IMR-90 (cell line): ENCODE data around the gene PKN3. TPM values are rescaled to one million over a fixed set of nuclear protein-coding genes. Genes with fewer than 3 reads are reported as not detected.

Experiments
- ATAC-seq: fragments of 200-7000 bp; cut with Tn5 transposase; 2 replicates; pipeline ENCODE4 v1.9.1; 2020; ENCODE audit warnings: low read depth, mild to moderate bottlenecking, moderate library complexity
- BruUV-seq: library from RNA; stranded (reverse); fragments of 400-500 nt; replicated peaks from 2 replicates; lab custom pipeline; 2021; lab: Mats Ljungman, UMichigan
- CTCF ChIA-PET: fragments of 300-600 bp; formaldehyde crosslinking; extraction: SDS; loops from one replicate; lab custom pipeline; 2021; ENCODE audit warnings: antibody characterized with exemption; lab: Yijun Ruan, JAX
- POLR2A ChIA-PET: fragments of 300-600 bp; sonication (Branson Sonifier 250); formaldehyde crosslinking; loops from one replicate; lab custom pipeline; 2022; ENCODE audit warnings: antibody characterized with exemption; ENCODE audit not compliant: unreplicated experiment; lab: Charles Lee
- DNase-seq: peaks from one replicate; pipeline ENCODE4 v3.0.0; 2013
- H2AFZ ChIP-seq: replicated peaks from 2 replicates; pipeline ENCODE3; 2013; ENCODE audit warnings: low read length, mild to moderate bottlenecking; ENCODE audit not compliant: poor library complexity
- H2AK5ac ChIP-seq: 2 replicates; pipeline ENCODE4 v1.6.1; 2013; ENCODE audit warnings: low read depth, low read length, inconsistent platforms
- H2AK9ac ChIP-seq: replicated peaks from 2 replicates; pipeline ENCODE3; 2013; ENCODE audit warnings: mild to moderate bottlenecking, low read depth, low read length, moderate library complexity; ENCODE audit not compliant: poor library complexity
- H2BK120ac ChIP-seq: 2 replicates; pipeline ENCODE4 v1.6.1; 2013; ENCODE audit warnings: low read depth, low read length, inconsistent platforms
- H2BK15ac ChIP-seq: 3 replicates; pipeline ENCODE4 v1.6.1; 2013; ENCODE audit warnings: low read depth, low read length, inconsistent platforms
- H2BK20ac ChIP-seq: 2 replicates; pipeline ENCODE4 v1.6.1; 2013; ENCODE audit warnings: low read depth, mild to moderate bottlenecking, inconsistent platforms, low read length, moderate library complexity
- H2BK5ac ChIP-seq: 2 replicates; pipeline ENCODE4 v1.6.1; 2013; ENCODE audit warnings: mild to moderate bottlenecking, low read depth, low read length, inconsistent platforms; ENCODE audit not compliant: poor library complexity, severe bottlenecking
- H3K14ac ChIP-seq: replicated peaks from 2 replicates; pipeline ENCODE4 v1.6.1; 2013; ENCODE audit warnings: low read depth, low read length, inconsistent platforms
- H3K18ac ChIP-seq: 2 replicates; pipeline ENCODE4 v1.6.1; 2013; ENCODE audit warnings: low read depth, low read length, control low read depth
- H3K23ac ChIP-seq: 2 replicates; pipeline ENCODE4 v1.6.1; 2013; ENCODE audit warnings: low read depth, low read length, inconsistent platforms
- H3K27ac ChIP-seq: 2 replicates; pipeline ENCODE4 v1.5.1; 2013; ENCODE audit warnings: mild to moderate bottlenecking, control low read depth, low read length; ENCODE audit not compliant: insufficient read depth
- H3K27me3 ChIP-seq: 2 replicates; pipeline ENCODE4 v1.6.1; 2013; ENCODE audit warnings: low read length; ENCODE audit not compliant: control insufficient read depth, insufficient read depth
- H3K36me3 ChIP-seq: 2 replicates; pipeline ENCODE4 v1.6.1; 2013; ENCODE audit warnings: low read length, mixed read lengths; ENCODE audit not compliant: control insufficient read depth, insufficient read depth
- H3K4ac ChIP-seq: 2 replicates; pipeline ENCODE4 v1.6.1; 2013; ENCODE audit warnings: low read depth, low read length, inconsistent platforms
- H3K4me1 ChIP-seq: 2 replicates; pipeline ENCODE4 v1.6.1; 2013; ENCODE audit warnings: low read length, mixed read lengths; ENCODE audit not compliant: control insufficient read depth, insufficient read depth
- H3K4me2 ChIP-seq: 2 replicates; pipeline ENCODE4 v1.6.1; 2013; ENCODE audit warnings: low read depth, mild to moderate bottlenecking, control low read depth, low read length, moderate library complexity
- H3K4me3 ChIP-seq: 2 replicates; pipeline ENCODE4 v1.5.1; 2013; ENCODE audit warnings: low read depth, mild to moderate bottlenecking, control low read depth, low read length, moderate library complexity; ENCODE audit not compliant: insufficient read depth
- H3K56ac ChIP-seq: 2 replicates; pipeline ENCODE4 v1.6.1; 2013; ENCODE audit warnings: low read length, inconsistent platforms; ENCODE audit not compliant: insufficient read depth; ENCODE audit errors: extremely low read depth
- H3K79me1 ChIP-seq, 2 experiments: 2 replicates each; pipeline ENCODE4 v1.6.1; 2013; ENCODE audit warnings: low read length in 2 of 2, inconsistent platforms in 1 of 2, low read depth in 1 of 2
- H3K9ac ChIP-seq: 2 replicates; pipeline ENCODE4 v1.6.1; 2013; ENCODE audit warnings: low read depth, low read length, control low read depth
- H3K9me1 ChIP-seq: 2 replicates; pipeline ENCODE4 v1.6.1; 2013; ENCODE audit warnings: low read length, inconsistent platforms; ENCODE audit not compliant: insufficient read depth
- H3K9me3 ChIP-seq: 2 replicates; pipeline ENCODE4 v1.6.1; 2013; ENCODE audit warnings: low read length; ENCODE audit not compliant: control insufficient read depth, insufficient read depth
- H4K20me1 ChIP-seq: 2 replicates; pipeline ENCODE4 v1.6.1; 2013; ENCODE audit warnings: low read length, inconsistent platforms; ENCODE audit not compliant: insufficient read depth
- H4K5ac ChIP-seq: 2 replicates; pipeline ENCODE4 v1.6.1; 2013; ENCODE audit warnings: mild to moderate bottlenecking, low read depth, low read length, control low read depth
- H4K8ac ChIP-seq, 2 experiments: 2 replicates each; pipeline ENCODE4 v1.6.1; 2013; ENCODE audit warnings: low read depth in 2 of 2, low read length in 2 of 2, control low read depth in 1 of 2, inconsistent platforms in 1 of 2
- H4K91ac ChIP-seq: 2 replicates; pipeline ENCODE4 v1.6.1; 2013; ENCODE audit warnings: low read depth, low read length, inconsistent platforms; ENCODE audit not compliant: insufficient read depth
- RAD21 ChIP-seq: IDR thresholded peaks from 2 replicates; pipeline ENCODE4 v1.6.1; 2012; ENCODE audit warnings: low read length, improper control_type of control experiment
- WGBS, 2 experiments: methylation state at CpG; one replicate each; pipeline versions ENCODE4 v1.1.5 to v1.1.7; 2013; ENCODE audit warnings: missing lambda C conversion rate in 2 of 2; ENCODE audit not compliant: insufficient read length in 1 of 2; ENCODE audit errors: extremely low coverage in 2 of 2; 5-methylcytosine and 5-hydroxymethylcytosine counted together
- dilution Hi-C: fragments of 300-500 bp; cut with HindIII; formaldehyde crosslinking; loops from one replicate; pipeline ENCODE4 v1.14.3; 2018; ENCODE audit warnings: low sequenced_read_pairs; ENCODE audit not compliant: unreplicated experiment
- in situ Hi-C: fragments of 300-500 bp; cut with MboI; formaldehyde crosslinking; loops from 3 replicates; pipeline ENCODE4 v1.14.3; 2019; ENCODE audit warnings: low sequenced_read_pairs, inconsistent platforms, mixed read lengths
- intact Hi-C: fragments of 100-400 bp; cut with micrococcal nuclease; formaldehyde crosslinking; loops from 2 replicates; pipeline ENCODE4 v1.10.0; 2022
- polyA plus RNA-seq, 3 experiments: library from polyadenylated mRNA; depleted of rRNA; stranded (reverse); fragments of >200 nt; gene quantifications; 2 replicates each; pipeline ENCODE4 v1.2.3, GENCODE V29; 2012; ENCODE audit warnings: low replicate concordance in 1 of 3
- total RNA-seq: library from RNA; depleted of rRNA; stranded (reverse); fragments of >200 nt; gene quantifications from 2 replicates; pipeline ENCODE4 v1.2.3, GENCODE V29; 2012

Gene PKN3
- total and polyA plus RNA-seq, 2 of the 4 experiments (the other 2 are of a cell fraction): 1.6 to 3.8 TPM

- no peaks in the 10 kb centered on the region for H3K9me3 ChIP-seq
- H3K18ac ChIP-seq: no peak overlapping the region
- H2AFZ ChIP-seq: no peak overlapping the region
- H2BK20ac ChIP-seq: no peak overlapping the region
- no peaks in the 10 kb centered on the region for H3K27me3 ChIP-seq
- no peak overlapping the region for H3K4me2 ChIP-seq
- H4K91ac ChIP-seq: no peak overlapping the region
- BruUV-seq: no TSS peak
- H3K4me3 ChIP-seq: no peak overlapping the region
- ChIA-PET CTCF (no interaction called here), POLR2A (no interaction called here)
- peaks cover 3 to 15% of the 10 kb centered on the region in 2 experiments for H3K79me1 ChIP-seq
- 97% methylated on average over 7 of the region's 30 CpGs; no CpG with 5 or more reads in 1 of the 2 experiments for WGBS, 2 experiments
- no peak overlapping the region for H3K9ac ChIP-seq
- dilution Hi-C loops: no loop called here
- in situ Hi-C loops: no loop called here
- H3K36me3 ChIP-seq: peaks cover 3% of the 10 kb centered on the region
- no peak overlapping the region for H2BK5ac ChIP-seq
- H3K9me1 ChIP-seq: peaks cover 9% of the 10 kb centered on the region
- no peak overlapping the region for H2AK9ac ChIP-seq
- H3K14ac ChIP-seq: no peak overlapping the region
- no peak overlapping the region for H4K8ac ChIP-seq
- no peak overlapping the region for H3K4ac ChIP-seq
- no peak overlapping the region for H2BK120ac ChIP-seq
- no peak overlapping the region for H3K27ac ChIP-seq
- H2AK5ac ChIP-seq: no peak overlapping the region
- no peak for TF ChIP-seq RAD21
- peaks cover 4% of the 10 kb centered on the region; the same call in 1 of the 2 replicates for H3K4me1 ChIP-seq
- H2BK15ac ChIP-seq: no peak overlapping the region
- no peak overlapping the region for H3K56ac ChIP-seq
- no peak for DNase-seq
- no peak overlapping the region for H3K23ac ChIP-seq
- ATAC-seq: no peak
- no peaks in the 10 kb centered on the region for H4K20me1 ChIP-seq
- H4K5ac ChIP-seq: no peak overlapping the region
- intact Hi-C loops: no loop called here
Measured at GRCh38 chr9:128719919-128720605, 17.8 kb downstream of the PKN3 start.
